ENCODE results near the gene DCAF15.

DCAF15 gene

DNA sequence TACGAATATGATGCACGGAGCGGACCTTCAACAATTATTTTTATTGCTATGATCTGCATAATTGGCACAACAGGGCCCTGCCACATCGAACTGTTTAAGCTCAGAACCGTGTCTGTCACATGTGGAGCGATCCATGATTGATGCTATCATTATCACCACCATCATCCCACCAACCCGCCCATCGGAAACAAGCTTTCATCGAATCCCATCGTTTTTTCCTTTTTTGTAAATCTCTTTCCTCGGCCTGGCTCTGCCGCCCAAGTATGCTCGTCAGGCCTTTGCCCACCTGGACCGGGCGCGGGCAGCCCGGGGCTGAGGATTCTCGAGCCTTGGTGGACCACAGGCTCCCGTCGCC is 533 bp upstream of the DCAF15 start:
- Histone ChIP-seq H3K4me1 (ENCODE audit: control insufficient read depth, insufficient read depth, low read depth, low read length) (peaks cover 16% of the 10 kb centered on the region), H3K79me1 (replicated peaks; ENCODE audit: low read length, poor library complexity, severe bottlenecking) (peaks cover 24% of the 10 kb centered on the region), H3K9ac (ENCODE audit: low read length) (peak overlapping the region; percentile 58), H3K4me3 (ENCODE audit: insufficient read depth in 1 of 2, low read depth in 1 of 2, low read length in 2 of 2) (peak overlapping the region; percentile 50 to 83), H2AK5ac (ENCODE audit: low read length, severe bottlenecking) (no peak overlapping the region), H3K4ac (ENCODE audit: low read depth in 1 of 2, low read length in 2 of 2) (no peak overlapping the region), H3K36me3 (ENCODE audit: control insufficient read depth in 1 of 2, insufficient read depth in 2 of 2, low read depth in 1 of 2, low read length in 2 of 2) (peaks cover 21 to 28% of the 10 kb centered on the region in 2 experiments), H3K4me2 (ENCODE audit: low read length, poor library complexity, severe bottlenecking) (peak overlapping the region; percentile 95), H3K27ac (ENCODE audit: low read length, poor library complexity, severe bottlenecking) (no peak overlapping the region), H3K27me3 (ENCODE audit: control insufficient read depth in 1 of 2, insufficient read depth in 1 of 2, low read length in 2 of 2) (no peaks in the 10 kb centered on the region), H2BK15ac (ENCODE audit: low read depth, poor library complexity, severe bottlenecking) (no peak overlapping the region), H3K9me3 (ENCODE audit: control insufficient read depth, low read length) (no peaks in the 10 kb centered on the region), H3K14ac (ENCODE audit: low read length in 2 of 2) (no peak overlapping the region), H2BK5ac (ENCODE audit: low read depth, low read length, poor library complexity, severe bottlenecking) (no peak overlapping the region), H3K23ac (ENCODE audit: low read length in 2 of 2) (no peak overlapping the region), H2BK120ac (ENCODE audit: low read depth, low read length) (no peak overlapping the region), H4K8ac (ENCODE audit: low read length) (no peak overlapping the region), H2BK12ac (ENCODE audit: low read length in 2 of 2) (no peak overlapping the region), H2AFZ (ENCODE audit: low read depth, low read length) (peak overlapping the region; percentile 77), H3K18ac (ENCODE audit: low read depth in 1 of 2, low read length in 2 of 2) (no peak overlapping the region), H4K91ac (ENCODE audit: low read length) (no peak overlapping the region)
- DNase-seq, result no peak
- 17% methylated on average over 20 of the region's 20 CpGs for WGBS

DNA sequence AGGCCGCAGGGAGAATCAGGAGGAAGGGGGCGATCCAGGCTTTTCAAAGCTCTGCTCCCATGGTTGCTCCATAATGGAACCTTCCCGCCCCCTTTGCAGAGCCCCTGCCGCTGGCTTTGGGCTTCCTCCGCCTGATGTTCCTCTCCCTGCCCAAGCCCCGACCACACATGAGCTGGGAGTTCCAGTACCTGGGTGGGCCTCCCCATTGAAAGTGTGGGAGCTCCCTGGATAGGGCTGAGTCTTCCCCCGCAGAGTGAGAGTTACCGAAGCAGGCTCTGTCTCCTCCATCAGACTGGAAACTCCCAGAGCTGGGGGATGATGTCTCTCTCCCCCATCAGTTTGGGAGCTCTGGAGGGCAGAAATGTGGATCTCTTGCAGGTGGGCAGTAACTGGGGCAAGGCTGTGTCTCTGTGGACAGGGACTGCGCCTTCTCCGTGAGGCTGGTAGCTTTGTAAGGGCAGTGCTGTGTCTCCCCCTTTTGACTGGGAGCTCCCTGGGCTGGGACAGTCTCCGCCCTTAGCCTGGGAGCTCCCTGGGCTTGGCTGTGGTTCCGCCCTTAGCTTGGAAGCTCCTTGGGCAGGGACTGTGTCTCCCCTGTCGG is 722 bp downstream of the DCAF15 start:
- no peak overlapping the region for H3K27ac ChIP-seq (ENCODE audit: low read length, poor library complexity, severe bottlenecking)
- no peak overlapping the region for H2BK15ac ChIP-seq (ENCODE audit: low read depth, poor library complexity, severe bottlenecking)
- peak overlapping the region; percentile 97 to 98 for H3K4me3 ChIP-seq (ENCODE audit: insufficient read depth in 1 of 2, low read depth in 1 of 2, low read length in 2 of 2)
- H4K91ac ChIP-seq (ENCODE audit: low read length), result peak overlapping the region; percentile 34
- H3K27me3 ChIP-seq (ENCODE audit: control insufficient read depth in 1 of 2, insufficient read depth in 1 of 2, low read length in 2 of 2), result no peaks in the 10 kb centered on the region
- peak overlapping the region; percentile 34 for H2AK5ac ChIP-seq (ENCODE audit: low read length, severe bottlenecking)
- H3K9ac ChIP-seq (ENCODE audit: low read length), result peak overlapping the region; percentile 89
- H3K18ac ChIP-seq (ENCODE audit: low read depth in 1 of 2, low read length in 2 of 2), result peak overlapping the region; percentile 73 to 83
- H2AFZ ChIP-seq (ENCODE audit: low read depth, low read length), result no peak overlapping the region
- peaks cover 31% of the 10 kb centered on the region for H3K79me1 ChIP-seq (replicated peaks; ENCODE audit: low read length, poor library complexity, severe bottlenecking)
- H2BK12ac ChIP-seq (ENCODE audit: low read length in 2 of 2), result no peak overlapping the region
- no peaks in the 10 kb centered on the region for H3K9me3 ChIP-seq (ENCODE audit: control insufficient read depth, low read length)
- peak overlapping the region in 1 of 2 experiments; percentile 65 for H3K4ac ChIP-seq (ENCODE audit: low read depth in 1 of 2, low read length in 2 of 2)
- peak overlapping the region in 1 of 2 experiments; percentile 75 for H3K23ac ChIP-seq (ENCODE audit: low read length in 2 of 2)
- peaks cover 34 to 38% of the 10 kb centered on the region in 2 experiments for H3K36me3 ChIP-seq (ENCODE audit: control insufficient read depth in 1 of 2, insufficient read depth in 2 of 2, low read depth in 1 of 2, low read length in 2 of 2)
- peak overlapping the region; percentile 75 for H3K4me2 ChIP-seq (ENCODE audit: low read length, poor library complexity, severe bottlenecking)
- WGBS, result 21% methylated on average over 11 of the region's 13 CpGs
- H4K8ac ChIP-seq (ENCODE audit: low read length), result no peak overlapping the region
- no peak overlapping the region for H2BK5ac ChIP-seq (ENCODE audit: low read depth, low read length, poor library complexity, severe bottlenecking)
- peak; percentile 63 for DNase-seq
- H2BK120ac ChIP-seq (ENCODE audit: low read depth, low read length), result no peak overlapping the region
- peaks cover 16% of the 10 kb centered on the region for H3K4me1 ChIP-seq (ENCODE audit: control insufficient read depth, insufficient read depth, low read depth, low read length)
- H3K14ac ChIP-seq (ENCODE audit: low read length in 2 of 2), result peak overlapping the region in 1 of 2 experiments; percentile 72

- Histone ChIP-seq H3K4me3 (ENCODE audit: insufficient read depth in 1 of 2, low read depth in 1 of 2, low read length in 2 of 2) (no peak overlapping the region), H3K9me3 (ENCODE audit: control insufficient read depth, low read length) (no peaks in the 10 kb centered on the region), H3K23ac (ENCODE audit: low read length in 2 of 2) (no peak overlapping the region), H2BK15ac (ENCODE audit: low read depth, poor library complexity, severe bottlenecking) (no peak overlapping the region), H2AK5ac (ENCODE audit: low read length, severe bottlenecking) (no peak overlapping the region), H4K8ac (ENCODE audit: low read length) (no peak overlapping the region), H3K14ac (ENCODE audit: low read length in 2 of 2) (no peak overlapping the region), H2BK120ac (ENCODE audit: low read depth, low read length) (no peak overlapping the region), H3K27me3 (ENCODE audit: control insufficient read depth in 1 of 2, insufficient read depth in 1 of 2, low read length in 2 of 2) (no peaks in the 10 kb centered on the region), H3K4me2 (ENCODE audit: low read length, poor library complexity, severe bottlenecking) (no peak overlapping the region), H2BK5ac (ENCODE audit: low read depth, low read length, poor library complexity, severe bottlenecking) (no peak overlapping the region), H3K27ac (ENCODE audit: low read length, poor library complexity, severe bottlenecking) (no peak overlapping the region), H3K79me1 (replicated peaks; ENCODE audit: low read length, poor library complexity, severe bottlenecking) (peaks cover 39% of the 10 kb centered on the region), H4K91ac (ENCODE audit: low read length) (no peak overlapping the region), H2BK12ac (ENCODE audit: low read length in 2 of 2) (no peak overlapping the region), H3K18ac (ENCODE audit: low read depth in 1 of 2, low read length in 2 of 2) (no peak overlapping the region), H2AFZ (ENCODE audit: low read depth, low read length) (no peak overlapping the region), H3K36me3 (ENCODE audit: control insufficient read depth in 1 of 2, insufficient read depth in 2 of 2, low read depth in 1 of 2, low read length in 2 of 2) (peaks cover 42 to 49% of the 10 kb centered on the region in 2 experiments), H3K9ac (ENCODE audit: low read length) (no peak overlapping the region), H3K4ac (ENCODE audit: low read depth in 1 of 2, low read length in 2 of 2) (no peak overlapping the region), H3K4me1 (ENCODE audit: control insufficient read depth, insufficient read depth, low read depth, low read length) (peaks cover 16% of the 10 kb centered on the region)
- no peak for DNase-seq
- 98% methylated on average over 10 of the region's 15 CpGs for WGBS
Observed at GRCh38 chr19:13954185-13954584, 1.9 kb downstream of the DCAF15 start.

- no peak overlapping the region for H3K4me2 ChIP-seq (ENCODE audit: low read length, poor library complexity, severe bottlenecking)
- peaks cover 19% of the 10 kb centered on the region for H3K4me1 ChIP-seq (ENCODE audit: control insufficient read depth, insufficient read depth, low read depth, low read length)
- H3K23ac ChIP-seq (ENCODE audit: low read length in 2 of 2), result no peak overlapping the region
- H3K9me3 ChIP-seq (ENCODE audit: control insufficient read depth, low read length), result no peaks in the 10 kb centered on the region
- no peak overlapping the region for H4K8ac ChIP-seq (ENCODE audit: low read length)
- no peak overlapping the region for H2AK5ac ChIP-seq (ENCODE audit: low read length, severe bottlenecking)
- H3K9ac ChIP-seq (ENCODE audit: low read length), result no peak overlapping the region
- H2BK5ac ChIP-seq (ENCODE audit: low read depth, low read length, poor library complexity, severe bottlenecking), result no peak overlapping the region
- no peak overlapping the region for H2BK15ac ChIP-seq (ENCODE audit: low read depth, poor library complexity, severe bottlenecking)
- no peak overlapping the region for H3K4me3 ChIP-seq (ENCODE audit: insufficient read depth in 1 of 2, low read depth in 1 of 2, low read length in 2 of 2)
- WGBS, result 97% methylated on average over 41 of the region's 42 CpGs
- H4K91ac ChIP-seq (ENCODE audit: low read length), result no peak overlapping the region
- H3K79me1 ChIP-seq (replicated peaks; ENCODE audit: low read length, poor library complexity, severe bottlenecking), result peaks cover 44% of the 10 kb centered on the region
- H2BK120ac ChIP-seq (ENCODE audit: low read depth, low read length), result no peak overlapping the region
- H3K4ac ChIP-seq (ENCODE audit: low read depth in 1 of 2, low read length in 2 of 2), result no peak overlapping the region
- H3K18ac ChIP-seq (ENCODE audit: low read depth in 1 of 2, low read length in 2 of 2), result no peak overlapping the region
- no peak for DNase-seq
- no peak overlapping the region for H3K14ac ChIP-seq (ENCODE audit: low read length in 2 of 2)
- H3K27ac ChIP-seq (ENCODE audit: low read length, poor library complexity, severe bottlenecking), result no peak overlapping the region
- no peak overlapping the region for H2AFZ ChIP-seq (ENCODE audit: low read depth, low read length)
- peaks cover 55 to 66% of the 10 kb centered on the region in 2 experiments for H3K36me3 ChIP-seq (ENCODE audit: control insufficient read depth in 1 of 2, insufficient read depth in 2 of 2, low read depth in 1 of 2, low read length in 2 of 2)
- H2BK12ac ChIP-seq (ENCODE audit: low read length in 2 of 2), result no peak overlapping the region
- H3K27me3 ChIP-seq (ENCODE audit: control insufficient read depth in 1 of 2, insufficient read depth in 1 of 2, low read length in 2 of 2), result no peaks in the 10 kb centered on the region
Observed at GRCh38 chr19:13955662-13956364, 3.5 kb downstream of the DCAF15 start.

Data from mesenchymal stem cell (in vitro differentiated cells and primary cell).